Uterus (tissue), 4 donors: ENCODE measurements around the gene SAMD8. TPM values are rescaled to one million over a fixed set of nuclear protein-coding genes. Genes with fewer than 3 reads are reported as not detected.
"Not testable (repeated sequence)": the region's sequence is repeated elsewhere in the genome, so short reads cannot be mapped to it uniquely, and the experiment has no call there.

Experiments used
- DNase-seq, 2 donors: peaks; one replicate each; pipeline ENCODE4 v3.0.0-alpha.2; 2019 to 2020
- H3K27ac ChIP-seq, 2 donors: fragments of 200-600 bp; sonication (generic); 1 replicate in 1 of 2; 2 replicates in 1 of 2; pipeline ENCODE4 v1.5.1; 2016 to 2018
- H3K27me3 ChIP-seq, 2 donors: fragments of 200-600 bp; sonication (generic); one replicate each; pipeline ENCODE4 v1.5.1; 2018 to 2019; ENCODE audit warnings: control low read depth in 1 of 2
- H3K36me3 ChIP-seq, 2 donors: fragments of 200-600 bp; sonication (generic); one replicate each; pipeline ENCODE4 v1.5.1; 2019; ENCODE audit warnings: control low read depth in 1 of 2
- H3K4me1 ChIP-seq, 2 donors: fragments of 200-600 bp; sonication (generic); one replicate each; pipeline ENCODE4 v1.5.1; 2018 to 2019; ENCODE audit warnings: control low read depth in 1 of 2
- H3K4me3 ChIP-seq, 2 donors: fragments of 200-600 bp; sonication (generic); 1 replicate in 1 of 2; 2 replicates in 1 of 2; pipeline ENCODE4 v1.5.1; 2018 to 2019; ENCODE audit warnings: mild to moderate bottlenecking in 1 of 2
- H3K9me3 ChIP-seq, 2 donors: fragments of 200-600 bp; sonication (generic); one replicate each; pipeline ENCODE4 v1.5.1; 2019; ENCODE audit warnings: control low read depth in 1 of 2
- CTCF ChIP-seq, 4 experiments: fragments of 200-600 bp in 2 of 4; fragments of 450-650 bp in 2 of 4; sonication (generic) in 2 of 4; IDR thresholded peaks; one replicate each; pipeline ENCODE4 v1.5.1; 2016 to 2019; ENCODE audit warnings: antibody characterized with exemption in 4 of 4, mild to moderate bottlenecking in 2 of 4, moderate library complexity in 1 of 4
- POLR2A ChIP-seq, 2 donors: fragments of 450-650 bp; IDR thresholded peaks; one replicate each; pipeline ENCODE4 v1.6.1; 2016; ENCODE audit warnings: antibody characterized with exemption in 2 of 2, mild to moderate bottlenecking in 1 of 2, moderate library complexity in 1 of 2
- intact Hi-C: fragments of 100-400 bp; cut with DNase I; formaldehyde crosslinking; loops from one replicate; pipeline ENCODE4 v1.15.1; 2023; ENCODE audit warnings: low total_unique reads
- total RNA-seq, 4 donors: library from RNA; depleted of rRNA in 3 of 4; stranded (reverse); fragments of >200 nt in 3 of 4; gene quantifications; one replicate each; pipeline versions ENCODE4 v1.1.0 to v1.2.4, GENCODE V29; 2014 to 2023
- donor health status: DM: yes; HTN: yes; CAD: no.

The SAMD8 gene
- total RNA-seq, 4 donors from 2014 or later: 25.4 to 51.4 (median 49.2) TPM

GRCh38 chr10:75106242-75106641 is 5.2 kb upstream of the SAMD8 start:
- intact Hi-C loops: loop anchor here (10.0 kb wide), 1 partner anchor 129 kb away; the partner anchor contains the start of gene COMTD1
- TF ChIP-seq POLR2A (IDR thresholded peaks at IDR 0.05) (no peak), CTCF (IDR thresholded peaks at IDR 0.05) (no peak)

GRCh38 chr10:75106891-75107290 is 4.6 kb upstream of the SAMD8 start:
- not testable (repeated sequence) for H3K4me1 ChIP-seq, H3K36me3 ChIP-seq, H3K27me3 ChIP-seq, H3K9me3 ChIP-seq, H3K4me3 ChIP-seq, H3K27ac ChIP-seq, DNase-seq
- intact Hi-C loops: loop anchor here (10.0 kb wide), 1 partner anchor 128 kb away; the partner anchor contains the start of gene COMTD1

More at GRCh38 chr10:75106242-75106641, 5.2 kb upstream of the SAMD8 start:
- Histone ChIP-seq H3K27me3 (no peaks in the 10 kb centered on the region), H3K9me3 (no peaks in the 10 kb centered on the region), H3K4me3 (no peak overlapping the region), H3K4me1 (no peaks in the 10 kb centered on the region), H3K27ac (no peak overlapping the region), H3K36me3 (no peaks in the 10 kb centered on the region)
- DNase-seq: no peak

- intact Hi-C loops: loop anchor here (10.0 kb wide), 1 partner anchor 127 kb away; the partner anchor contains the start of gene COMTD1
- Histone ChIP-seq H3K9me3 (no peaks in the 10 kb centered on the region), H3K36me3 (no peaks in the 10 kb centered on the region), H3K4me1 (peaks cover 0 to 5% of the 10 kb centered on the region in 2 donors), H3K27ac (no peak overlapping the region), H3K4me3 (no peak overlapping the region), H3K27me3 (no peaks in the 10 kb centered on the region)
- TF ChIP-seq CTCF (IDR thresholded peaks at IDR 0.05) (no peak), POLR2A (IDR thresholded peaks at IDR 0.05) (no peak)
- no peak for DNase-seq
These were observed 3.4 kb upstream of the SAMD8 start for GRCh38 chr10:75107756-75108683.

- TF ChIP-seq POLR2A (IDR thresholded peaks at IDR 0.05): no peak
- peak in 1 of 4 experiments; percentile 24 for TF ChIP-seq CTCF (IDR thresholded peaks at IDR 0.05)
- intact Hi-C loops: loop anchor here (10.0 kb wide), 1 partner anchor 126 kb away; the partner anchor contains the start of gene COMTD1
- H3K27ac ChIP-seq: no peak overlapping the region
- no peaks in the 10 kb centered on the region for H3K9me3 ChIP-seq
- peaks cover 0 to 12% of the 10 kb centered on the region in 2 donors for H3K4me1 ChIP-seq
- no peaks in the 10 kb centered on the region for H3K36me3 ChIP-seq
- no peak for DNase-seq
- H3K4me3 ChIP-seq: no peak overlapping the region
- H3K27me3 ChIP-seq: no peaks in the 10 kb centered on the region
These were observed 2.6 kb upstream of the SAMD8 start for GRCh38 chr10:75108684-75109458.

- Histone ChIP-seq H3K4me1 (peaks cover 0 to 12% of the 10 kb centered on the region in 2 donors), H3K4me3 (no peak overlapping the region), H3K27ac (peak overlapping the region in 1 of 2 donors; percentile 97), H3K36me3 (no peaks in the 10 kb centered on the region), H3K9me3 (no peaks in the 10 kb centered on the region), H3K27me3 (no peaks in the 10 kb centered on the region)
- intact Hi-C loops: loop anchor here (10.0 kb wide), 1 partner anchor 125 kb away; the partner anchor contains the start of gene COMTD1
- DNase-seq: no peak
- TF ChIP-seq POLR2A (IDR thresholded peaks at IDR 0.05): no peak
These were observed 2.0 kb upstream of the SAMD8 start for GRCh38 chr10:75109459-75109778.
